ENCODE measurements around the gene CLDN19. TPM values are rescaled to one million over a fixed set of nuclear protein-coding genes. Genes with fewer than 3 reads are reported as not detected.
A peak's percentile ranks its signal among the peaks of the same experiment; 100 is the strongest.

The CLDN19 gene
- total and polyA plus RNA-seq, 12 donors = 0.20 to 0.91 TPM; not detected in 10

DNA sequence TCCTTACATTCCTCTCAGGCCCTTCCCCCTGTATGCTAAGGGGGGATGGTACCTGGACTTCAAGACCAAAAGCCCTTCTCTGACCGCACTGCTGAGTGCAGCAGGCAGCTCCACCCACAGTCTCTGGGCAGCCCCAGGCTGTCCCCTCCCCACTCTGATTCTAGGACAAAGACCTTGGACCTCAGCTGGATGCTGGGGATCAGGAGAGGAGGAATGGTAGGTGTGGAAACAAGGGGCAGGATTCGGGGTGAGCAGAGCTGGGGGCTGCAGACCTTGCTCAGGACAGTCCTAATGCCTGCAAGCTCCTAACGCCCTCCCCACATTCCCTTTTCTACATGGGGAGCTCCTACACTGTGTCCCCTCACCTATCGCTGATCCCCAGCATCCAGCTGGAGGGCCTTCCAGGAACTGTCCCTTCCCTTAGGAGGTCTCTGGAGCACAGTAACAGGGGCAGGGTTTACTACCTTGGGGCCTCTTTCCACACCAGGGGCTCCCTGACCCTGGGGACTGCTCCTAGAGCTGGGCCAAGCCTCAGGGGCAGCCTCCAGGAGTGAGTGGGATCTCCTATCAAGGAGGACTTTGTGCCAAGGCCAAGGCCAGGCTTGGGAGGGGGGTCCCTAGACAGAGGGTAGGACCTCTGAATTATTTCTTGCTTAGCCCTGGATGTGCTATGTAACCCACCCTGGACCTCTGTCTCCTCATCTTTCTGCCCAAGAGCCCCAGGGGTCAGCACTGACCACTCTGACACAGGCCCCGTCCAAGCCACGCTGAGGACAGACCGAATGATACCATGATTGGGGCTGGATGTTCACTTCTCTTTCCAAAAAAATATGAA is 5.6 kb downstream of the CLDN19 start:
- 71 to 90% (median 86%) methylated on average over 7 of the region's 7 CpGs for WGBS, 4 donors
- H3K4me1 ChIP-seq (replicated peaks in 1 of 2) = no peaks in the 10 kb centered on the region
- no peak for TF ChIP-seq CTCF (IDR thresholded peaks at IDR 0.05)
- no peak for TF ChIP-seq POLR2A (IDR thresholded peaks at IDR 0.05)
- peak in 2 of 7 donors; percentile 7 to 27 for DNase-seq
- no peaks in the 10 kb centered on the region for H3K9me3 ChIP-seq (replicated peaks in 1 of 3)
- H3K27me3 ChIP-seq = no peaks in the 10 kb centered on the region
- H3K4me3 ChIP-seq = no peak overlapping the region
- no peak overlapping the region for H3K27ac ChIP-seq
- intact Hi-C loops (cut with DNase I) = no loop called here
- no peaks in the 10 kb centered on the region for H3K36me3 ChIP-seq (replicated peaks in 1 of 2)

DNA sequence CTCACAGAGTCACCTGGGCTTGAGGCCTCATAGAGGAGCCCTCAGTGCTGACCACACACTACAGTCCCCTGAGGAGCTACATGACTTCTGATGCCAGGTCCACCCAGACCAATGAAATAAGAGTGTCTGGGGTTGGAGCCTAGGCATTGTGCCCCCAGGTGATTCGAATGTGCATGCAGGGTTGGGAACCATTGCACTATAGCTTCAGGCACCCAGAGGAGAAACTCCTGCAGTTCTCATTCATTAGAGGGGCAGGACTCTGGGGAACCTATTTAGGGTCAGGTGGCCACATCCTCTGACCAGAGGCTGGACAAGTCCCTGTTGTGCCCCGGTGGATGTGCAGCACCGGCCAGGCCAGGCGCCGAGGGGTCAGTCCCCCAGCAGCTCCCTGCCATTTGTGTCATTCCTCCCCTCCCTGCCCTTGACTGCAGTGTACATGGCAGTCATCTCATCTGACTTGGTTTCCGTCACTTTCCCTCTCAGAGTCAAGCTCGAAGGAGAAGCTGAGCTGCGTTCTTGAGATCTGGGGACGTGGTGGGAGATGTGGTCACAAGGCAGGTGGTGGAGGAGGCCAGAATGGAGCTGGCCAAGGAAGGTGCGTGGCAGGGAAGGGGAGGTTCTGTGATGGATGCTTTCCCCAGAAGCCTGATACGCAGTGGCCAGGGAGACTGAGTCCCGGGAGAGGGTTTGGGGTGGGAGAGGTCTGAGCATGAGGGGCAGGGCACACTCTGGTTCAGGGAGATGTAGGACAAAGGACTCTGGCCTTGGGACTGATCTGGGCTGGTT is 6.4 kb downstream of the CLDN19 start:
- TF ChIP-seq CTCF (IDR thresholded peaks at IDR 0.05) (no peak), POLR2A (IDR thresholded peaks at IDR 0.05) (no peak)
- H3K27ac ChIP-seq = no peak overlapping the region
- intact Hi-C loops (cut with DNase I) = no loop called here
- no peaks in the 10 kb centered on the region for H3K4me1 ChIP-seq (replicated peaks in 1 of 2)
- peak in 2 of 7 donors; percentile 1 to 23 for DNase-seq
- WGBS, 4 donors = 87 to 92% (median 90%) methylated on average over 8 to 12 of the region's 12 CpGs
- H3K4me3 ChIP-seq = no peak overlapping the region
- H3K36me3 ChIP-seq (replicated peaks in 1 of 2) = no peaks in the 10 kb centered on the region
- H3K9me3 ChIP-seq (replicated peaks in 1 of 3) = no peaks in the 10 kb centered on the region
- no peaks in the 10 kb centered on the region for H3K27me3 ChIP-seq

- intact Hi-C loops (cut with DNase I) = no loop called here
- no peak overlapping the region for H3K4me3 ChIP-seq
- DNase-seq = peak in 1 of 7 donors; percentile 18
- H3K9me3 ChIP-seq (replicated peaks in 1 of 3) = no peaks in the 10 kb centered on the region
- no peak overlapping the region for H3K27ac ChIP-seq
- H3K4me1 ChIP-seq (replicated peaks in 1 of 2) = no peaks in the 10 kb centered on the region
- H3K27me3 ChIP-seq = no peaks in the 10 kb centered on the region
- TF ChIP-seq CTCF (IDR thresholded peaks at IDR 0.05) (no peak), POLR2A (IDR thresholded peaks at IDR 0.05) (no peak)
- no peaks in the 10 kb centered on the region for H3K36me3 ChIP-seq (replicated peaks in 1 of 2)
- 82 to 87% (median 83%) methylated on average over 9 to 10 of the region's 10 CpGs for whole genome bisulfite sequencing, 4 donors
Observed at GRCh38 chr1:42732126-42732680, 7.8 kb downstream of the CLDN19 start.

DNA sequence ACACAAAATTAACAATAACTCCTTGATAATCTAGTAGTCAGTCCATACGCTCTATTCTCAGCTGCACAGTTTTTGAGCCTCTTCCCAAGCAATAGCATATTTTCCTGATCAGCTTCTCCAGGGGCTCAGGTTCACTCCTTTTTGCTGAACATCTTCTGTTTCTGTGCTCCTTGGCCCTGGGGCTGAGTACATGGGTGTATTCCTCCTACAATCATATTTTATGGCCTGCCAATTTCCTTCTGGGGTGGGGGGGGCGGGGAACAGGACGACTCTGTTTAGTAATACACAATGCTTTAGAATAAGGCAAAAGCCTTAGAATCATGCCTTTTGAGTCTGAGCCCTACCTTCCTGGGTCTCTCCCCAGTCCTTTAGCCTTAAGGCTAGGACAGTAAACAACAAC is 8.5 kb downstream of the CLDN19 start:
- Histone ChIP-seq H3K4me1 (replicated peaks in 1 of 2) (no peaks in the 10 kb centered on the region), H3K4me3 (no peak overlapping the region), H3K36me3 (replicated peaks in 1 of 2) (no peaks in the 10 kb centered on the region), H3K27ac (no peak overlapping the region), H3K9me3 (replicated peaks in 1 of 3) (no peaks in the 10 kb centered on the region), H3K27me3 (no peaks in the 10 kb centered on the region)
- TF ChIP-seq CTCF (IDR thresholded peaks at IDR 0.05) (no peak), POLR2A (IDR thresholded peaks at IDR 0.05) (no peak)
- no peak for DNase-seq
- intact Hi-C loops (cut with DNase I) = no loop called here
- WGBS, 4 donors = 65 to 88% (median 78%) methylated on average over 3 of the region's 3 CpGs
